Measurements from ENCODE around the gene HS3ST3B1.

Gene HS3ST3B1

GRCh38 chr17:14346801-14347200, 45.9 kb downstream of the HS3ST3B1 start:
- TF ChIP-seq CTCF (conservative IDR thresholded peaks at IDR 0.05) = no peak
- H3K27ac ChIP-seq = no peak overlapping the region

DNA sequence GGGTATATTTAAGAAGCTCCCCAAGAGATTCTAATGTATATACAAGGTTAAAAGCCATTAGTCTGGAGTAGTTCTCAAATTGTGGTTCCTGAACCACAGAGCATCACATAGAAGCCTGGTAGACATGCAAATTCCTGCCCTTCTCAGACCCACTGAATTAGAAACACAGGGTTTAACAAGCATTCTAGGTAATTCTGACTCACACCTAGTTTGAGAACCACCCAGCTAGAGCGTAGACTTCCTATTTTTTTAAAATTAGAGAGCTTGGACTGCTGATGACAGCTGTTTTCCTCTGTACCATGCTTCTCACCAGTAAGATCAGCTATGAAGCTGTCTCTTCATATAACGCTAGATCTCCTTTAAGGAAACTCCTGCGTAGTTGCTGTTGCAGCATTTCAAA, 50.6 kb downstream of the HS3ST3B1 start:
- H3K27ac ChIP-seq = no peak overlapping the region
- no peak for TF ChIP-seq CTCF (conservative IDR thresholded peaks at IDR 0.05)

- no peak overlapping the region for H3K27ac ChIP-seq
Observed at GRCh38 chr17:14352136-14352535, 51.3 kb downstream of the HS3ST3B1 start.

GRCh38 chr17:14353861-14354474, 53.1 kb downstream of the HS3ST3B1 start:
- no peak overlapping the region for H3K27ac ChIP-seq
- TF ChIP-seq CTCF (conservative IDR thresholded peaks at IDR 0.05) = no peak

More at GRCh38 chr17:14352136-14352535, 51.3 kb downstream of the HS3ST3B1 start:
- TF ChIP-seq CTCF (conservative IDR thresholded peaks at IDR 0.05) = no peak

DNA sequence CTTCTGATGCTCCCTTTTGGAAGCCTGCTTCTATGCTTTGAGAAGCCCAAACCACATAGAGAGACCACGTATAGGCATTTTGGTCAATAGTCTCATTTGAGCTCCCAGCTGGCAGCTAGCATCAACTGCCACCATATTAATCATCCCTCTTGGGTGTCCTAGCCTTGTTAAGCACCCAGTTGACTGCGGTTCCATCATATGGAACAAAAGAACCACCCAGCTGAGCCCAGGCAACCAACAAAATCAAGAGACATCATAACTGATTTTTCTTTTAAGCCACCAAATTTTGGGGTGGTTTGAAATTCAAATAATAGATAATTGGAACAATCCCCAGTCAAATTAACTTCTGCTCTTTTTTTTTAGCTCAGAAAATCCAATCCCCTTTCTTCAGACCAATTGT, 53.9 kb downstream of the HS3ST3B1 start:
- no peak overlapping the region for H3K27ac ChIP-seq
- no peak for TF ChIP-seq CTCF (conservative IDR thresholded peaks at IDR 0.05)

GRCh38 chr17:14355556-14355955, 54.7 kb downstream of the HS3ST3B1 start:
- H3K27ac ChIP-seq = no peak overlapping the region
- TF ChIP-seq CTCF (conservative IDR thresholded peaks at IDR 0.05) = no peak

- no peak overlapping the region; the same call in 1 of the 2 replicates for H3K27ac ChIP-seq
Observed at GRCh38 chr17:14359163-14360020, 58.5 kb downstream of the HS3ST3B1 start.

More at GRCh38 chr17:14359163-14360020, 58.5 kb downstream of the HS3ST3B1 start:
- no peak for TF ChIP-seq CTCF (conservative IDR thresholded peaks at IDR 0.05)
